ENCODE data around the gene RPS3.
"Not testable (repeated sequence)": the region's sequence is repeated elsewhere in the genome, so short reads cannot be mapped to it uniquely, and the experiment has no call there.

The RPS3 gene

GRCh38 chr11:75380716-75381420, 18.4 kb upstream of the RPS3 start:
- DNase-seq, result no peak

GRCh38 chr11:75383246-75383645, 16.1 kb upstream of the RPS3 start:
- peak; percentile 47 for DNase-seq

GRCh38 chr11:75384438-75385080, 14.8 kb upstream of the RPS3 start:
- peak; percentile 81 for DNase-seq

GRCh38 chr11:75386942-75387630, 12.2 kb upstream of the RPS3 start:
- no peak for DNase-seq

GRCh38 chr11:75387736-75388294, 11.5 kb upstream of the RPS3 start:
- DNase-seq, result no peak

- DNase-seq, result peak; percentile 84
Measured at GRCh38 chr11:75388386-75389275, 10.7 kb upstream of the RPS3 start.

- no peak for DNase-seq
Measured at GRCh38 chr11:75389276-75389605, 10.1 kb upstream of the RPS3 start.

GRCh38 chr11:75389925-75390324, 9.4 kb upstream of the RPS3 start:
- no peak for DNase-seq

- DNase-seq, result no peak
Measured at GRCh38 chr11:75394085-75394840, 5.1 kb upstream of the RPS3 start.

- no peak for DNase-seq
Measured at GRCh38 chr11:75398906-75399305, 412 bp upstream of the RPS3 start.

GRCh38 chr11:75400146-75400865, 988 bp downstream of the RPS3 start:
- peak; percentile 39 for DNase-seq

GRCh38 chr11:75402002-75402773, 2.9 kb downstream of the RPS3 start:
- no peak for DNase-seq

GRCh38 chr11:75403037-75403436, 3.7 kb downstream of the RPS3 start:
- no peak for DNase-seq

GRCh38 chr11:75403983-75404658, 4.8 kb downstream of the RPS3 start:
- DNase-seq, result no peak

- DNase-seq, result no peak
Measured at GRCh38 chr11:75406338-75406777, 7.0 kb downstream of the RPS3 start.

GRCh38 chr11:75408957-75409219, 9.6 kb downstream of the RPS3 start:
- no peak for DNase-seq

GRCh38 chr11:75409971-75410370, 10.7 kb downstream of the RPS3 start:
- DNase-seq, result not testable (repeated sequence)

- DNase-seq, result not testable (repeated sequence)
Measured at GRCh38 chr11:75413146-75413545, 13.8 kb downstream of the RPS3 start.

GRCh38 chr11:75413864-75414263, 14.5 kb downstream of the RPS3 start:
- DNase-seq, result no peak
